ENCODE data around the gene RAPGEF4. TPM values are rescaled to one million over a fixed set of nuclear protein-coding genes. Genes with fewer than 3 reads are reported as not detected.

RAPGEF4 gene
- polyA plus RNA-seq, 1 experiment = 1.3 TPM

GRCh38 chr2:172712251-172712650 lies 23.4 kb upstream of the RAPGEF4 start:
- no peak overlapping the region for H3K27ac ChIP-seq (ENCODE audit: low read depth, low read length)
- no peaks in the 10 kb centered on the region for H3K27me3 ChIP-seq (ENCODE audit: control insufficient read depth, insufficient read depth, low read length)
- ChIA-PET CTCF (interaction anchor here (2.1 to 2.6 kb wide), 2 partner anchors 115 to 118 kb away, joined by 6 to 10 read pairs; no protein-coding TSS in a partner anchor), POLR2A (no interaction called here)
- no peak overlapping the region for H3K4me3 ChIP-seq (ENCODE audit: low read depth, low read length)
- DNase-seq (ENCODE audit: low read depth, low spot score) = no peak
- H3K9me3 ChIP-seq (ENCODE audit: control insufficient read depth, insufficient read depth, low read length) = peaks cover 4% of the 10 kb centered on the region
- TF ChIP-seq CTCF (IDR thresholded peaks at IDR 0.05; ENCODE audit: low read depth, low read length) = no peak

GRCh38 chr2:172713365-172713875 lies 22.2 kb upstream of the RAPGEF4 start:
- ChIA-PET POLR2A (no interaction called here), CTCF (interaction anchor here (1.0 to 2.1 kb wide), 2 partner anchors 38 to 119 kb away, joined by 3 to 6 read pairs; no protein-coding TSS in a partner anchor)
- H3K9me3 ChIP-seq (ENCODE audit: control insufficient read depth, insufficient read depth, low read length) = peaks cover 4% of the 10 kb centered on the region
- no peak for DNase-seq (ENCODE audit: low read depth, low spot score)
- no peak overlapping the region for H3K27ac ChIP-seq (ENCODE audit: low read depth, low read length)
- H3K27me3 ChIP-seq (ENCODE audit: control insufficient read depth, insufficient read depth, low read length) = no peaks in the 10 kb centered on the region
- H3K4me3 ChIP-seq (ENCODE audit: low read depth, low read length) = no peak overlapping the region
- TF ChIP-seq CTCF (IDR thresholded peaks at IDR 0.05; ENCODE audit: low read depth, low read length) = no peak

- DNase-seq (ENCODE audit: low read depth, low spot score) = no peak
- POLR2A ChIA-PET = no interaction called here
Measured at GRCh38 chr2:172722481-172722880, 13.2 kb upstream of the RAPGEF4 start.

GRCh38 chr2:172723286-172723685 lies 12.4 kb upstream of the RAPGEF4 start:
- H3K27me3 ChIP-seq (ENCODE audit: control insufficient read depth, insufficient read depth, low read length) = no peaks in the 10 kb centered on the region
- CTCF ChIA-PET = interaction anchor here (1.5 kb wide), 1 partner anchor 13 kb away, joined by 3 read pairs; no protein-coding TSS in a partner anchor
- H3K9me3 ChIP-seq (ENCODE audit: control insufficient read depth, insufficient read depth, low read length) = no peaks in the 10 kb centered on the region
- POLR2A ChIA-PET = no interaction called here
- H3K27ac ChIP-seq (ENCODE audit: low read depth, low read length) = no peak overlapping the region
- no peak overlapping the region for H3K4me3 ChIP-seq (ENCODE audit: low read depth, low read length)
- TF ChIP-seq CTCF (IDR thresholded peaks at IDR 0.05; ENCODE audit: low read depth, low read length) = no peak
- DNase-seq (ENCODE audit: low read depth, low spot score) = no peak

More at GRCh38 chr2:172722481-172722880, 13.2 kb upstream of the RAPGEF4 start:
- no peak overlapping the region for H3K27ac ChIP-seq (ENCODE audit: low read depth, low read length)
- CTCF ChIA-PET = interaction anchor here (1.1 to 1.5 kb wide), 2 partner anchors 13 to 210 kb away, joined by 3 read pairs; no protein-coding TSS in a partner anchor
- no peaks in the 10 kb centered on the region for H3K9me3 ChIP-seq (ENCODE audit: control insufficient read depth, insufficient read depth, low read length)
- H3K27me3 ChIP-seq (ENCODE audit: control insufficient read depth, insufficient read depth, low read length) = no peaks in the 10 kb centered on the region
- no peak overlapping the region for H3K4me3 ChIP-seq (ENCODE audit: low read depth, low read length)
- TF ChIP-seq CTCF (IDR thresholded peaks at IDR 0.05; ENCODE audit: low read depth, low read length) = no peak

GRCh38 chr2:172724724-172725123 lies 10.9 kb upstream of the RAPGEF4 start:
- no peaks in the 10 kb centered on the region for H3K27me3 ChIP-seq (ENCODE audit: control insufficient read depth, insufficient read depth, low read length)
- ChIA-PET CTCF (interaction anchor here (0.5 kb wide), 1 partner anchor 349 kb away, joined by 3 read pairs; no protein-coding TSS in a partner anchor), POLR2A (no interaction called here)
- no peak overlapping the region for H3K27ac ChIP-seq (ENCODE audit: low read depth, low read length)
- no peak overlapping the region for H3K4me3 ChIP-seq (ENCODE audit: low read depth, low read length)
- H3K9me3 ChIP-seq (ENCODE audit: control insufficient read depth, insufficient read depth, low read length) = no peaks in the 10 kb centered on the region
- no peak for TF ChIP-seq CTCF (IDR thresholded peaks at IDR 0.05; ENCODE audit: low read depth, low read length)
- DNase-seq (ENCODE audit: low read depth, low spot score) = no peak
